HepG2 (cell line): Measurements from ENCODE around the gene TNFSF8. TPM values are rescaled to one million over a fixed set of nuclear protein-coding genes. Genes with fewer than 3 reads are reported as not detected.

Experiments
- ARID4A ChIP-seq: sonication (generic); formaldehyde crosslinking; IDR thresholded peaks from 2 replicates; pipeline ENCODE4 v1.5.0; 2020; ENCODE audit warnings: mild to moderate bottlenecking, missing genetic modification reagents, borderline replicate concordance
- BCL6 ChIP-seq: IDR thresholded peaks from 2 replicates; pipeline ENCODE4 v1.6.1; 2016; ENCODE audit warnings: missing genetic modification reagents, missing compliant biosample characterization
- CTCF ChIP-seq: sonication (generic); formaldehyde crosslinking; IDR thresholded peaks from 2 replicates; pipeline ENCODE4 v1.5.0; 2020; ENCODE audit warnings: mild to moderate bottlenecking, missing genetic modification reagents, moderate library complexity
- ETV6 ChIP-seq: sonication (generic); formaldehyde crosslinking; conservative IDR thresholded peaks from 2 replicates; pipeline ENCODE4 v1.4.0; 2020; ENCODE audit warnings: missing genetic modification reagents
- HNF1B ChIP-seq: sonication (generic); formaldehyde crosslinking; IDR thresholded peaks from 2 replicates; pipeline ENCODE4 v1.5.1; 2020; ENCODE audit warnings: mild to moderate bottlenecking, moderate library complexity, missing genetic modification reagents
- KAT8 ChIP-seq: IDR thresholded peaks from 2 replicates; pipeline ENCODE4 v1.6.1; 2016; ENCODE audit warnings: missing genetic modification reagents, missing compliant biosample characterization
- MAZ ChIP-seq, 2 experiments: sonication (generic) in 1 of 2; formaldehyde crosslinking in 1 of 2; IDR thresholded peaks; 2 replicates each; pipeline versions ENCODE4 v1.5.0 to v1.6.1; 2012 to 2020; ENCODE audit warnings: low read depth in 2 of 2, mild to moderate bottlenecking in 2 of 2, borderline replicate concordance in 1 of 2, improper control_type of control experiment in 1 of 2, low read length in 1 of 2, missing genetic modification reagents in 1 of 2, moderate library complexity in 1 of 2
- MYPOP ChIP-seq: sonication (generic); formaldehyde crosslinking; IDR thresholded peaks from 2 replicates; pipeline ENCODE4 v1.8.1; 2023; ENCODE audit warnings: mild to moderate bottlenecking, moderate library complexity, missing genetic modification reagents
- NFE2L2 ChIP-seq: fragments of 150-350 bp; IDR thresholded peaks from 2 replicates; pipeline ENCODE4 v1.6.1; 2014; ENCODE audit warnings: low read length
- RAD21 ChIP-seq: fragments of 450-650 bp; formaldehyde crosslinking; IDR thresholded peaks from 2 replicates; pipeline ENCODE4 v1.5.0; 2020; ENCODE audit warnings: mild to moderate bottlenecking
- REPIN1 ChIP-seq: sonication (generic); formaldehyde crosslinking; IDR thresholded peaks from 2 replicates; pipeline ENCODE4 v1.8.0; 2022; ENCODE audit warnings: missing genetic modification reagents, low read depth, mild to moderate bottlenecking, borderline replicate concordance
- SALL1 ChIP-seq: sonication (generic); formaldehyde crosslinking; IDR thresholded peaks from 2 replicates; pipeline ENCODE4 v1.8.0; 2022; ENCODE audit warnings: mild to moderate bottlenecking, missing genetic modification reagents
- SMC3 ChIP-seq: IDR thresholded peaks from 2 replicates; pipeline ENCODE4 v1.6.1; 2011; ENCODE audit warnings: low read length, improper control_type of control experiment
- SP2 ChIP-seq: sonication (generic); formaldehyde crosslinking; IDR thresholded peaks from 2 replicates; pipeline ENCODE4 v1.5.1; 2020; ENCODE audit warnings: mild to moderate bottlenecking, missing genetic modification reagents
- SP4 ChIP-seq: sonication (generic); formaldehyde crosslinking; IDR thresholded peaks from 2 replicates; pipeline ENCODE4 v1.8.1; 2023; ENCODE audit warnings: mild to moderate bottlenecking, missing genetic modification reagents
- STAG1 ChIP-seq: sonication (generic); formaldehyde crosslinking; IDR thresholded peaks from 2 replicates; pipeline ENCODE4 v1.4.0; 2020; ENCODE audit warnings: missing genetic modification reagents
- TEAD2 ChIP-seq: sonication (generic); formaldehyde crosslinking; IDR thresholded peaks from 2 replicates; pipeline ENCODE4 v1.9.0; 2021; ENCODE audit warnings: missing genetic modification reagents
- TFDP2 ChIP-seq: sonication (generic); formaldehyde crosslinking; IDR thresholded peaks from 2 replicates; pipeline ENCODE4 v1.4.0; 2020; ENCODE audit warnings: missing genetic modification reagents
- ZSCAN22 ChIP-seq: sonication (generic); formaldehyde crosslinking; IDR thresholded peaks from 2 replicates; pipeline ENCODE4 v1.4.0; 2020; ENCODE audit warnings: mild to moderate bottlenecking, missing genetic modification reagents
- ZSCAN31 ChIP-seq: sonication (generic); formaldehyde crosslinking; IDR thresholded peaks from 2 replicates; pipeline ENCODE4 v1.5.0; 2020; ENCODE audit warnings: low read depth, mild to moderate bottlenecking, missing genetic modification reagents
- polyA plus RNA-seq, 8 experiments: library from polyadenylated mRNA; depleted of rRNA in 3 of 8; stranded (reverse) in 7 of 8; unstranded in 1 of 8; fragments of >200 nt; fragmentation: Illumina TruSeq in 4 of 8; extraction: Trizol in 4 of 8; gene quantifications; 2 replicates each; pipeline versions ENCODE4 v1.2.1 to v1.2.3, GENCODE V29; 2011 to 2016; ENCODE audit warnings: low read depth in 4 of 8, missing spikeins in 1 of 8, mixed read lengths in 1 of 8; ENCODE audit not compliant: insufficient read depth in 1 of 8
- total RNA-seq, 5 experiments: library from RNA; depleted of rRNA; stranded (reverse); fragments of >200 nt; fragmentation: Illumina TruSeq; extraction: Trizol; gene quantifications; 2 replicates each; pipeline ENCODE4 v1.2.3, GENCODE V29; 2016; ENCODE audit warnings: low read depth in 1 of 5

TNFSF8 gene
- total and polyA plus RNA-seq, 2 of the 13 experiments (the other 11 are each of a cell fraction or from before 2014, with no cell fraction given), result not detected

- TF ChIP-seq MAZ (IDR thresholded peaks at IDR 0.05; ENCODE audit: borderline replicate concordance, low read depth, low read length) (no peak), MAZ (CRISPR knock-in tag; IDR thresholded peaks at IDR 0.05; ENCODE audit: low read depth) (no peak), REPIN1 (CRISPR knock-in tag) (0 out of 2 replicates have a peak, but pooled peaks have one; percentile 28), SMC3 (peak; percentile 85), MYPOP (CRISPR knock-in tag) (no peak), ZSCAN31 (no peak), BCL6 (CRISPR knock-in tag) (0 out of 2 replicates have a peak, but pooled peaks have one; percentile 2), TFDP2 (CRISPR knock-in tag) (no peak), KAT8 (CRISPR knock-in tag) (no peak), SP4 (CRISPR knock-in tag) (0 out of 2 replicates have a peak, but pooled peaks have one; percentile 18), CTCF (CRISPR knock-in tag) (peak; percentile 82), STAG1 (peak; percentile 81), SP2 (CRISPR knock-in tag) (no peak), ARID4A (no peak), ZSCAN22 (CRISPR knock-in tag) (no peak), SALL1 (CRISPR knock-in tag) (0 out of 2 replicates have a peak, but pooled peaks have one; percentile 16), ETV6 (CRISPR knock-in tag) (no peak), TEAD2 (CRISPR knock-in tag) (no peak), HNF1B (CRISPR knock-in tag) (0 out of 2 replicates have a peak, but pooled peaks have one; percentile 16), RAD21 (CRISPR knock-in tag) (peak; percentile 69), NFE2L2 (peak; percentile 13; the same call in 1 of the 2 replicates)
Observed at GRCh38 chr9:114906922-114907571, 23.3 kb downstream of the TNFSF8 start (continued).
